Activated CD4-positive, alpha-beta T cell treated with anti-CD3 and anti-CD28 coated beads for 4 hours (primary cell): Measurements from ENCODE around the gene GNB5.

Experiments
- DNase-seq, 2 donors: peaks; one replicate each; pipeline ENCODE4 v3.0.0-alpha.2; 2020

GNB5 gene

GRCh38 chr15:52139599-52140462 lies 51.4 kb downstream of the GNB5 start:
- peak; percentile 46 to 61 for DNase-seq

DNA sequence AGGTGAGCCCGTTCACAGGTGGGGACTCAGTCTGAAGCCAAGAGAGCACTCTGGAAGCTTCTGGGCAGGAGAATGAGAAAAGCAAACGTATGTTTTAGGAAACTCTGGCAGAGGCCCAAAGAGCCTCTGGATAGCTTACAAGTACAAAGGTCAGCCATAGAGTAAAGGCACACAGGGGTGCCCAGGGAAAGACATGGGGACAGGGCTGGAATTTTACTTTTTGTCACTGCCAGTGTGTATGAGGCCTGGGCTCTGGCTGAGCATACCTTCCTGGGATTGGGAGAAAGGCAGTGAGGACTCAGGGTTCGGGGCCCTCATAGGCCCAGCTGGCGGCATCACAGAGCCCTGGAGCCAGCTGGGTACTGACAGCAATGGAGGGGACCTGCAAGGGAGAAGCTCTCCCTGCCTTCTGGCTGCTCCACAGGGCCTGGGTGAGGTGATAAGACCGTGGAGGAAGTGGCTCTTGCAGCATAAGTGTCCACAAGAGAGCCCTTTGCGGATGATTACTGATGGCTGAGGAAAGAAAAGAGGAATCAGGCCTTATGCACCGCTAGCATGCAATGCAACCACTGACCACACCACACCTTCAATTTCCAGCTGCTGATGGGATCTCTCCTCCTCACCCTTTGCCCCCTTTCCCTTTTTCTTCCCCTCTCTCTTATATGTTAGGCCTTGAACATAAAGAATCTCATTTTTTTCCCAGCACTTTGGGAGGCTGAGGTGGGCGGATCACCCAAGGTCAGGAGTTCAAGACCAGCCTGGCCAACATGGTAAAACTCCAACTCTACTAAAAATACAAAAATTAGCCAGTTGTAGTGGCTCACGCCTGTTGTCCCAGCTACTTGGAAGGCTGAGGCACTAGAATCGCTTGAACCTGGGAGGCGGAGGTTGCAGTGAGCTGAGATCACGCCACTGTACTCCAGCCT lies 53.5 kb downstream of the GNB5 start:
- no peak for DNase-seq

DNA sequence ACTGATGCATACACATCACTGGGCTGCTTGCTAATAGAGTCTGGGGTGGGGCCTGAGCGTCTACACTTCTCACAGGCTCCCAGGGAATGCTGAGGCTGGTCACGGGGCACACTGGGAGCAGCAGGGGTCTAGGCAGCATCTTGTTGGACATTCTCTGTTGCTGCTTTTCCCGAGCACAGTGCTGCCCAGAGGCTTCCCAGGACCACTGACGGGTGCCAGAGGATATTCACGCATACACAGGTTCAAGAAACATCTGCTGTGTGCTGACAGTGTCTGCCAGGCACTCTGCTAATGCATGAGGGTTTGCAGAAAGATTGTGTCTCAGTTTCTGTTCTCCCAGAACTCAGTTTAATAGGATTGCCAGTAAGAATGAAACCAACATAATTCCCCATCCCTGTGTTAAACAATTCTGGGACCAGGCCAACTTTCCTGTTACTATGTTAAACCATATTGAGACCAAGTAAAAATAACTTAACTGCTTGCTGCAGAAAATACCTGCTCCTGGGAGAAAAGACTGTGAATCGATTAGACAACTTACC lies 54.7 kb downstream of the GNB5 start:
- no peak for DNase-seq

DNA sequence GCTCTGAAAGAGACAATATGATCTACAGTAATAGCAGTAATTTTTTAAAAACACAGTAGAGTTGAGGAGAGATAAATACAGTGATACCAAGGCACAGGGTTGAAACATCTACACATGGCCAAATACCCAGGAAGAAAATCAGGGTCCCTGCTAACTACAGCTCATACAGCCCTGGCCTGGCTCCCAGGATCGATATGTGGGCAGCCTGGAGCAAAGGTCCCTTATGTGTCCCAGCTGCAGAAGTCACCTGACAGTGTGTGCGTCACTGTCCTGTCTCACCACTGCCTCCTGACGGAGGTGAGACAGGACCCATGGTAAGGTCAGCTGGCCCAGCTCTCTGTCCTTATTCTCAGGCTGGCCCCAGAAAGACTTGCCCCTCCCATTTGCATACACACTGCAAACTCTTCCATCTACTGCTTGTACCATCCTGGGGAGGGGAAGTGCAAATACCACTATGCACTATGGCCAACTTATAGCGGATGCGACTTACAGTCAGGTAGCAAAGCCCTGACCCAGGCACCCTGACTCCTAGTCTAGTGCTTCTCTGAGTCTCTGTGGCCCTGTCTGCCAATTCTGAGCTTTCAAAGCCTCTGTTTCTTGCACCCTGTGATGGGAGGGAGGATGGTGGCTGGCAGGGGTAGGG lies 56.6 kb downstream of the GNB5 start:
- no peak for DNase-seq

- no peak for DNase-seq
Observed at GRCh38 chr15:52133510-52134220, 57.5 kb downstream of the GNB5 start.

DNA sequence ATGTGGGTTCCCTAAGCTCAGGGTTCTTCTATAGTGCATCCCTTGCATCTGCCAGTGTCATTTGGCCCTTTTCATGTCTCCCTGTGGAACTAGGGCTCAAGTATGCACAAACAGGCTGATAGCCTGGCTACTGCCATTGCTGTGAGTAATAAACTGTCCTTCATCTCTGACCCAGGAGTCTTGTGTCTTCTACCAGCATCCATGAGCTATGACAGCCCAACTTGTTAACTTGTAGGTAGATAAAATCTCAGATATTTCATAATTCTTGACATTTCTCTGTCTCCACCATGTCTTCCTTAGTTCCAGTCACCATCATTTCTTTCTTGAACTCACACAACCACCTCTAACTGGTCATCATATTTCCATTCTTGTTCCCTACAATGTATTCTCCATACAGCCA lies 59.1 kb downstream of the GNB5 start:
- DNase-seq, result no peak

DNA sequence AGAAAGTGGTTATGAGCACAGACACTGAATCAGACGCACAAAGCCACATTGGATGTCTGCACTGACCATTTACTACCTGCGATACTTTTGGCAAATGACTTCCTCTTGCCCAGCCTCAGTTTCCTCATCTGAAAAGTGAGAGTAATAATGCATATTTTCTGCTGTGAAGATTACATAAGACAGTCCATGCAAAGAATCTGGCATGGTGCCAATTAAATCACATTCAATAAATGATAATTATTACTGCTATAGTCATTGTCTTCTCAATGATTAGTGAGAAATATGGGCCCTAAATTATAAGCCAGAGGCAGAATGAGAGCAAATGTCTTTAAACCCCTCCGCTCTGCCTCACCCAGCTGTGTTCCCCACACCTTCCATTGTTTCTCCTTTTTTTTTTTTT lies 62.6 kb downstream of the GNB5 start:
- DNase-seq, result no peak

- no peak for DNase-seq
Observed at GRCh38 chr15:52124270-52124880, 66.8 kb downstream of the GNB5 start.

DNA sequence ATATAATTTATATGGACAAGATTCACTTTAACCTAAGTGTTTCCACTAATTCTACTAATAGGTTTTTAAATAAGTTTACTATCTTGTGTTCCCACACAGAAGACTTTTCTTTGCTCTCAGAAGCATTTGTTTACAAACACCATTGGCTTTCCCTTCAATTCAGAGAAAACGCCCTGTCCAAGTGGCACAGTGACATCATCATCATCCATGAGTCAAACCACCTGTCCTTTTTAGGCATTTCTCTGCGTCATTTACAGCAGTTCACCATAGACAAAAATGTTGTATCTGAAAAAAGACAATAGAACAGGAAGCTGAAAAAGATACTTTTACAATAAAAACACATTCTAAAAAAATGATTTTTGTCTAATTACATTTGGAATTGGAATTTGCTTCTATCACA lies 69.3 kb downstream of the GNB5 start:
- no peak for DNase-seq

DNA sequence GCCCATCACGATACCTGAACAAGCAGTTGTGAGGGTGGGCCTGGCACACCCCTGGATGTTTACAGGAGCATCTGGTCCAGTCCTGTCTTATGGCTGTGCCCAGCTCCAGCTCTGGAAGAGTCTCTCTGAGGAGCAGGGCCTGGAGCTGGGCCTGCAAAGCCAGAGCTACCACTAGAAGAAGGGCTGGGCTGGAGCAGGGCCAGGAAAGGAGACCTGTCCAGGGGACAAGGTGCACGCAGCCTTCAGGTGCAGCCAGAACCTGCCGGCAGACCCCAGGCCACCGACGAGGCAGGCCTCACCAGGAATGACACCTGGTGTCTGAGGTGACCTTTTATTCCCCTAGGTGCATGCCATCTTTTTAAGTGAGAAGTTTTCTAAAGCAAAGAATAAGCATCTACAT lies 70.2 kb downstream of the GNB5 start:
- no peak for DNase-seq

DNA sequence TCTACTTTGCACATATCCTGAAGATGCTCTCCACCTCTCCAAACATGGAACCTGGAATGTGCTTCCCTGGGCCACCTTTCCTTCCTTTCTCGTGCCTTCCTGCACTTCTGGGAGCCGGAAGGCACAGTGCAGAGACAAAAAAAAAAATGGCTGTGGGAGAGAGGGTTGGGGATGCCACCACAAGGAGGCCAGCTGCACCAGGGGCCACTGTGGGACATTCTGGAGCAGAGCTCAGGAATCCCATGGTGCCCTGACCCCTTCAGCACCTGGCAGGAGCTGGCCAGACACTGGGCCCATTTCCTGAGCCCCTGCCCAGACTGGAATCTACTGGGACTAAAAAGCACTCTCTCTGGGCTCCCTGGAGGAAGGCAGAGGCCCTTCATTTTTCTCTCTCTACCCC lies 70.7 kb downstream of the GNB5 start:
- no peak for DNase-seq

- no peak for DNase-seq
Observed at GRCh38 chr15:52118969-52119749, 72.0 kb downstream of the GNB5 start.

GRCh38 chr15:52117549-52117948 lies 73.6 kb downstream of the GNB5 start:
- no peak for DNase-seq

- DNase-seq, result no peak
Observed at GRCh38 chr15:52115598-52116427, 75.4 kb downstream of the GNB5 start.

GRCh38 chr15:52114261-52115055 lies 76.7 kb downstream of the GNB5 start:
- no peak for DNase-seq

- DNase-seq, result no peak
Observed at GRCh38 chr15:52113708-52114107, 77.5 kb downstream of the GNB5 start.

DNA sequence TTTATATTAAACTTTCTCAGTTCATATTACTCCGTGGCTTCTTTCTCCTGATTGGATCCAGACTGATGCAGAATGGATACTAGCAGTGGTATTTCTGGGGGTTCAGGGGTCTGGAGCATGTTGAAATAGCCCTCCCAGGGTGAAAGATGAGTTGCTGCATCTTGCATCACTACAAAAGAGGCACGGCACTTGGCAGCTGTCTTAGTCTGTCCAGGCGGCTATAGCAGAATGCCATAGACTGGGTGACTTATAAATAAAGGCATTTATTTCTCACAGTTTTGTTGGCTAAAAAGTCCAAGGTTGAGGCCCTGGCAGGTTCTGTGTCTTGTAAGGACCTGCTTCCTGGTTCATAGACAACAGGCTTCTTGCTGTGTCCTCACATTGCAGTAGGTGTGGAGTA lies 78.0 kb downstream of the GNB5 start:
- no peak for DNase-seq

DNA sequence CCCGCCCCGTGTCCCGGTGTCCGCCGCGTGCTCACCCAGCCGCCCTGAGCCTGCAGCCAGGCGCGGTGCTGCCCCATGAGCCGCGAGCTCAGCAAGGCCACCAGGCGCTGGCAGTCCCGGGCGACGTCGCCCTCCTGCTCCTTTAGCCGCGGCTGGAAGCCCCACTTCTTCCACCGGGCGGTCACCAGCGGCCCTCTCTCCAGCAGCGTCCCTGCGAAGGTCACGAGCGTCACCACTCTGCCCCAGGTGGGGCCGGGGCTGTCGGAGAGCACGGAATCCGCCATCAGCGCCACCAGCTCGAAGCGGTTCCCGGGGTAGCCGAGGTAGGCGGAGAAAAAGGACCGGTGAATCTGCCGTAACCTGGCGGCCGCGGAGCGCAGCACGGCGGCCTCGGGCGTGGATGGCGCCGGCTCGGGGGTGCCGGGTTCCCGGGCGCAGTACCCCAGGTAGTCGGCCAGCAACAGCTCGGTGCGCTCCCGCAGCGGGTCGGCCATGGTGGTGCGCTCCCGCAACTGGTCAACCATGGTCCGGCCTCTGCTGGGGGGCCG lies 78.9 kb downstream of the GNB5 start:
- peak; percentile 31 to 38 for DNase-seq
